ENCODE measurements around the gene MIA. TPM values are rescaled to one million over a fixed set of nuclear protein-coding genes. Genes with fewer than 3 reads are reported as not detected.

The MIA gene
- total RNA-seq, 1 donor from 2014 or later: not detected

GRCh38 chr19:40754611-40755247 lies 20.6 kb upstream of the MIA start:
- peaks cover 81% of the 10 kb centered on the region for H3K79me2 ChIP-seq (ENCODE audit: low read depth)
- peak overlapping the region; percentile 1 for H3K27ac ChIP-seq
- Mint-ChIP-seq H3K4me1 (peaks cover 43% of the 10 kb centered on the region), H3K9me3 (no peaks in the 10 kb centered on the region), H3K4me3 (peak overlapping the region; percentile 39), H3K27ac (no peak overlapping the region), H3K27me3 (ENCODE audit: insufficient read depth, low read depth) (peaks cover 5% of the 10 kb centered on the region), H3K36me3 (peaks cover 31% of the 10 kb centered on the region)
- peak overlapping the region; percentile 37 for H3K9ac ChIP-seq
- H4K20me1 ChIP-seq (ENCODE audit: low read depth): peaks cover 66% of the 10 kb centered on the region
- TF ChIP-seq EZH2 (IDR thresholded peaks at IDR 0.05): no peak
- no peak for TF ChIP-seq CTCF (IDR thresholded peaks at IDR 0.05)
- TF ChIP-seq EZH2phosphoT487 (IDR thresholded peaks at IDR 0.05): no peak
- H3K27me3 ChIP-seq: no peaks in the 10 kb centered on the region
- peak overlapping the region; percentile 21 for H3K4me3 ChIP-seq
- peaks cover 6% of the 10 kb centered on the region for H3K36me3 ChIP-seq
- peaks cover 18% of the 10 kb centered on the region for H3F3A ChIP-seq (ENCODE audit: low read depth)
- peak overlapping the region; percentile 57 for H3K4me2 ChIP-seq
- H3K9me3 ChIP-seq (ENCODE audit: low read depth): no peaks in the 10 kb centered on the region
- DNase-seq (ENCODE audit: low spot score): no peak
- H2AFZ ChIP-seq (replicated peaks): no peak overlapping the region
- peaks cover 19% of the 10 kb centered on the region for H3K4me1 ChIP-seq

- H3K4me3 Mint-ChIP-seq: no peak overlapping the region
- H2AFZ ChIP-seq (replicated peaks): no peak overlapping the region
- no peak overlapping the region for H3K27ac ChIP-seq
- H3K79me2 ChIP-seq (ENCODE audit: low read depth): peaks cover 80% of the 10 kb centered on the region
- TF ChIP-seq EZH2 (IDR thresholded peaks at IDR 0.05) (no peak), CTCF (IDR thresholded peaks at IDR 0.05) (no peak), EZH2phosphoT487 (IDR thresholded peaks at IDR 0.05) (no peak)
- H4K20me1 ChIP-seq (ENCODE audit: low read depth): peaks cover 71% of the 10 kb centered on the region
- H3K27ac Mint-ChIP-seq: no peak overlapping the region
- peaks cover 5% of the 10 kb centered on the region for H3K27me3 Mint-ChIP-seq (ENCODE audit: insufficient read depth, low read depth)
- H3K4me1 Mint-ChIP-seq: peaks cover 38% of the 10 kb centered on the region
- no peaks in the 10 kb centered on the region for H3K9me3 ChIP-seq (ENCODE audit: low read depth)
- peaks cover 35% of the 10 kb centered on the region for H3K36me3 Mint-ChIP-seq
- no peak overlapping the region for H3K4me3 ChIP-seq
- H3K36me3 ChIP-seq: peaks cover 6% of the 10 kb centered on the region
- peak overlapping the region; percentile 25 for H3K4me2 ChIP-seq
- no peaks in the 10 kb centered on the region for H3K9me3 Mint-ChIP-seq
- H3K4me1 ChIP-seq: peaks cover 18% of the 10 kb centered on the region
- H3K27me3 ChIP-seq: no peaks in the 10 kb centered on the region
- peaks cover 20% of the 10 kb centered on the region for H3F3A ChIP-seq (ENCODE audit: low read depth)
- DNase-seq (ENCODE audit: low spot score): no peak
- H3K9ac ChIP-seq: no peak overlapping the region
These were observed 20.1 kb upstream of the MIA start for GRCh38 chr19:40755248-40755624.

GRCh38 chr19:40755791-40756190 lies 19.5 kb upstream of the MIA start:
- DNase-seq (ENCODE audit: low spot score): no peak
- H3K27me3 ChIP-seq: no peaks in the 10 kb centered on the region
- H3K9ac ChIP-seq: no peak overlapping the region
- no peak overlapping the region for H3K4me3 Mint-ChIP-seq
- H3K4me1 ChIP-seq: peaks cover 18% of the 10 kb centered on the region
- no peaks in the 10 kb centered on the region for H3K9me3 Mint-ChIP-seq
- H3K4me1 Mint-ChIP-seq: peaks cover 36% of the 10 kb centered on the region
- peaks cover 6% of the 10 kb centered on the region for H3K36me3 ChIP-seq
- peaks cover 85% of the 10 kb centered on the region for H3K79me2 ChIP-seq (ENCODE audit: low read depth)
- peaks cover 25% of the 10 kb centered on the region for H3F3A ChIP-seq (ENCODE audit: low read depth)
- H4K20me1 ChIP-seq (ENCODE audit: low read depth): peaks cover 76% of the 10 kb centered on the region
- no peak overlapping the region for H3K27ac ChIP-seq
- H3K4me2 ChIP-seq: peak overlapping the region; percentile 25
- peaks cover 37% of the 10 kb centered on the region for H3K36me3 Mint-ChIP-seq
- TF ChIP-seq CTCF (IDR thresholded peaks at IDR 0.05) (no peak), EZH2phosphoT487 (IDR thresholded peaks at IDR 0.05) (no peak), EZH2 (IDR thresholded peaks at IDR 0.05) (no peak)
- no peak overlapping the region for H2AFZ ChIP-seq (replicated peaks)
- H3K4me3 ChIP-seq: no peak overlapping the region
- peaks cover 6% of the 10 kb centered on the region for H3K27me3 Mint-ChIP-seq (ENCODE audit: insufficient read depth, low read depth)
- H3K27ac Mint-ChIP-seq: peak overlapping the region; percentile 53
- H3K9me3 ChIP-seq (ENCODE audit: low read depth): no peaks in the 10 kb centered on the region

Data from neural progenitor cell (in vitro differentiated cells).